Measurements from ENCODE around the gene SORCS3.

SORCS3 gene

DNA sequence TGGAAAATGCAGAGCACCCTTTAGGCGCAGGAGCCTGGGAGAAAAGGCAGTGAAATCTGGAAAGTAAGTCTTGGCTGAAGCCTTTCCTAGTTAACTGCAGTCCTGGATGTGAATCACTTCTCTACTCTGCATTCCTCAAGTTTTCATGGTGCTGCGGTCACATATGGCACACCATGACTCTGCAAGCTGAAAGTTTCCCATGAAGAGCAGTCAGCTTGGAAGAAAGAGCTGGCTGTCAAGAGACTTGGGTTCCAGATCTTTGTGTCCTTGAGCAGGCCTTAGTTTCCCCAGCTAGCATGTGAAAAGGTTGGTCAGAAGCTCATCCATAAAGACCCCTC, 548.3 kb downstream of the SORCS3 start:
- no peak for DNase-seq (ENCODE audit: low spot score)

DNA sequence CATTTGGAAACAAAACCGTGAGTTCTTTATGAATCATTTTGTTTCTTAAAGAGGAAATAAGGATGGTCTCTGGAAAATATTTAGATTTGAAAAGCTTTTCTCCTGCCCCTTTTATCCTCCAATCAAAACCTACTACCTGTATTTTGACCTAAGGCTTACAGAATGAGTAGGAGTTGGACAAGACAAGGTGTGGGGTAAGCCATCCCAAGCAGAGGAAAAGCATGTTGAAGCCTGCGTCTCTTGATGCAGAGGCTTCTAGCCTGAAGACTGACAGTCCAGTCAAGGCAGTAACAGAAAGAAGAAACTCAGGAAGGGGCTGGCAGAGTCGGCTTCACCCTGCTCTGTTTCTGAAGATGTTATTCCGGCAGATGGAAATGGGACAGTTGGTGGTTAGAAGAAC, 551.1 kb downstream of the SORCS3 start:
- no peak for DNase-seq (ENCODE audit: low spot score)

DNA sequence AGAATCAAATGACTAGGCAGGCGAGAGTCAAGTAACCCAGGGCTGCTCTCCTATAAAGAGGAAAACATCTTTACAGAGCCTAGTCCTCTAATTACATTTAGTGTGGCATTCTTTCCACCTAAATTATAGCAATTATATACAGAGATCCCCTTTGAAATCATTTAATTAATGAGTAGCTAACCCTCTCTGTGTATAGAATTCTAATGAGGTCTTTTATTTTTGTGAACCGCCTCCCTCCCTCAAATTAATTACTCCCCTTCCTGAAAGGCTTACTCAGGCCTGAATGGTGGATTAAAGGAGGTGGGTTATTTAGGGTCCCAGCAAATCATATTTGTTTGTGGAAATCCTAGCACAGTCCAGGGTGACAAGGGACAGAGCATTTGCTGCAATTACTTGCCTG, 551.8 kb downstream of the SORCS3 start:
- no peak for DNase-seq (ENCODE audit: low spot score)

DNA sequence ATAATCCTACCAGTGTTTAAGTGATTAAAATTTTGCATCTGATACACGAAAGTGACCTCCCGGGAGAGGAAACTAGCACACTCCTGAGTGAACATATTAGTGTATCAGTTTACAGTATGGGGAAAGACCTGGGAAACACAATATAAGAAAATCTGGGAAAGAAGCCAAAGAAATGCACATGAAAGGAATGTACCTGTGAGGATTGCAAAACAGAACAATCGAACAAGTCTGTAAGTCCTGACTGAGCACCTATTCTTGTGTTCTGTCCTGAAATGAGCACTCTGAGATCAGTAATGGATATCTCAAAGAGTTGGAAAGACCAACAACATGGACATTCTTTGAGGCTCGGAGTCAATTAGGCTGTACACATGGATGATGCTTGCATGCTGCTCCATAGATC, 554.7 kb downstream of the SORCS3 start:
- no peak for DNase-seq (ENCODE audit: low spot score)

DNA sequence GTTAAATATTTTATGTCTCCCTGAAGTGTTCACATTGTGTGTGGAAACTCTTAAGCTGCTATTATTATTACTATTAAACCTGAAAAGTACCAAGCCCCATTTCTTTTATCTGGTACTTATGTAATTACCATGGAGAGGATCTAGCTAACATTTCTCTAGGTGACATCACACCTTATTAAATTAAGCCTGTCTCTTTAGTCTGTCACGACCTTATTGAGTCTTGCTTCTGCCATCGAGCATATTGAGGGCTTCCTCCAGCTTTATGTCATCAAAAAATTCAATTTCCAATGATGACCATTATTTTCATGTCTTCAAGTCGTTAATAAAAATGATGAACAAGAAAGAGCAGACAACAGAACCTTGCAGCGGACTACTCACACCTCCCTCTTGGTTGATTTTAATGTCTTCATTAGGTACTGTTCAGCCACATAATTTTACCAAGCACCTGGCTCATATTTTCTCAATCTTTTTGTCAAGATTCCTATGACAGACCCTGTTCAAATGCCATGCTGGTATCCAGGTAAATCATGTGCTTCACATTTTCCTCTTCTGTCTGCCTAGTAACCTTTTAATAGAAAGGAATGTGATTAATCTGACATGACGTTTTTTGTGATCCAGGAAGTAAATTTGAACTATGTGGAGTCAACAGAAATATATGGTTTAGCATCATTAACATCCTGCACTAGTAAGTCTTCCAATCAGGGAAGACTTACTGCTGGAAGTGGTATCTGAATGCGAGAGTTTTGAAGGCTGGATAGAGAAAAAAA, 556.7 kb downstream of the SORCS3 start:
- no peak for DNase-seq (ENCODE audit: low spot score)

DNA sequence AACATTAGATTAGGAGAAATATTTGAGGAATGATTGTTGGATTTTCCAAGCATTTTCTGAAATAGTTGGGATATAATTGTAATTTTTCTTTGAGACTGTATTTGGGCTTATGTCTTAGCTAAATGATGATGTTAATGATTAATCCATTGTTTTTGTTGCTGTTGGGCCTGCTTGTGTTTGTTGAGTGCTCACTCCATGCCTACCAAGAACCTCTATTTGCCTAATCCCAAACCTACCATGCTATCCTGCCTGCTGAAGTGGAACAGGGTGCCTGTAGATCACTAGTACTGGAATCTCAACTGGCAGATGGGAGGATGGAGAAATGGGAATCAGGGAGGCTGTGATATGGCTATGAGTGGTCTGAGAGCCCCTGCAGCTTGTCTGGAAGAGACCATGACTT, 565.5 kb downstream of the SORCS3 start:
- DNase-seq (ENCODE audit: low spot score) = no peak

DNA sequence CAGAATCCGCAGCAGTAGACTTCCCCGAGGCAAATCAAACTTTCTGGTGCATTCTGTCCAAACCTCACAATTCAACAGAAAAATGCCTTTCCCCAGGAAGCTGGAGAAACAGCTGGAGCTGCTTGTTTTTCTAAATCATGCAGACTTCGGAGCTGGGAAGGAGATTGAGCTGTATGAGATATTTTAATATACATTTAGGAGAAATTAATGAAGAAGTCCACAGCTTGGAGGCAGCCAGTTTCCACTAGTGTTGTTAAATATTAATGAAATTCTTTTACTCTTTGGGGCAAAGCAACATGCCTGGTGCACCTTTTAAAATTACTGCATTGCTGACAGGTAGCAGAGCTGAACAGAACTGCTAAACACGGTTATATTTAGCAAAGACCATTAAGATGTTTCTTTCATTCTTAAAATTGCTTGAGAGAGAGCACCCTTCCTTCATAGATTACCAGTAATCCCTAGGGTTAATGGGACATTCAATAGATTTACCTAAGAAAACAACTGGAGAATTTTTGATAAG, 566.4 kb downstream of the SORCS3 start:
- DNase-seq (ENCODE audit: low spot score) = no peak

DNA sequence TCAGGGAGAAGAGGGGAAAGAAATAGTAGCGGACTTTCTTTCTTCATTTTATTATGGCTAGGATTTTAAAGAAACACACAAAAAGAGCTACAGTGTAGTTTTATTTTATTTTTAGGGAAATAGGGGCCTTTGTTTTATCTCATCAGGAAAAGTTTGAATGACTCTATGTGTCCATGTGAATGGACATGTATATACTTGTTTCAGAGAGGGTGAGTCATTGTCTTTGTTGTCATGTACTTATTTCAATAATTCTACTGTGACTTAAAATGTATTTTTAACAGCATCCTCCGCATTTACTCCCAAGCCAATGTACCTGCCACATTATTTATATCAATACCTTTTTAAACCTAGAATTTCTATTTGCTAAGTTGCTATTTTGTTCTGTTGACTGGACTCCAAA, 569.5 kb downstream of the SORCS3 start:
- no peak for DNase-seq (ENCODE audit: low spot score)

DNA sequence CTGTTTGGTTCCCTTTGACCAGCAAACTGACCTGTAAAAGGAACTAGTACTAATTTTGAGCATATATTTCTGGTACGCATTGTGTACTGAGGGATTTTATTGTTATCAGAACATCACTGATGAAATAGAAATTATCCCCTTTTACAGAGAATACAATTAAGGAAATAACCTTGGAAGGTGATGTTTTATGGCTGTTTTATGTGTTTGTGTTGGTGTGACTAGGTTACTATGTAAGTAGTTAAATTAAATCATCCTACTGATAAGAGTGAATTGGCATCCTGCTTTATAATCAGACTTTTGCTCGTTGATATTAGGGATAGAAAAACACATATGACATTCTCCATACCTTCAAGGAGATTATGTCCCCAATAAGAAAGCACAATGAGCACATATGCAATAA, 596.6 kb downstream of the SORCS3 start:
- no peak for DNase-seq (ENCODE audit: low spot score)

DNA sequence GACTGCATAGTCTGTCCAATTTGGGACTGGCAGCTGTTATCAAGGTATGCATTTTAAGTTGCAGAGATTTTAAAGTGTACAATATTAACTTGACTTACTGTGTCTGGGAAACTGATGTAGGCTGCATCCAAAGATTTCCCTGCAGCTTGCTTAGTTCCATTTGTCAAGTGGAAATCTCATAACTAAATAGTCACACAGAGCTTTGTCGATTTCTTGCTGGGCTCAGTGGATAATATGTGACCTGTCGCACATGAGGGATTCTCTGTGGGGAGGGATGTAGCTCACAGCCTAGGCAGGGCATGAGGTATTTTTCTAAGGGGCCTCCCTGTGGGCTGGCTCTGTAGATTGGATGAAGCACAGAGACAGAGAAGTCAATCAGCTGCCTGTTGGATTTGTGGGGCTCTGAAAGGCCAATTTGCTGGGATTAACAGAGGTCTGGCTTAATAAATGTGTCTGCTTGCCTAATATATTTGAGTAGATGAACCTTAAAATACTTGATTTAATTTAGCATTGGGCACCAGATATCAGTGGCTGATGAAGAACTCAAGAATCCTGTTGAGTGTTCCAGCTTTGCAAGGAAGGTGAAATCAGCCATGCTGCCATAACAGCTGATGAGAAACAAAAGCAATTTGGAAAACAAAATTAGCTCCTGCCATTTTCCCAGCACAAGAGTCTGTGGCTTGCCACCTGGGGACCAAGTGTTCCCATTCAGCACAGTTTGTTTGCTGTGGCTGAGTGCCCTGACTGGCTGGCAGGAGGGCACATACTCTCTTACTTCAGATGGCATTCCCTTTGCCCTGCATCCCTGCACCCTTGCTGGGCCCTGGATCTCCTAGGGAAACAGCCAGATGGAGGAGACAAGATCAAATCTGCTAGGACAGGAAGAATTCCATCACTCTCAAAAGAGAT, 598.5 kb downstream of the SORCS3 start:
- DNase-seq (ENCODE audit: low spot score) = no peak

DNA sequence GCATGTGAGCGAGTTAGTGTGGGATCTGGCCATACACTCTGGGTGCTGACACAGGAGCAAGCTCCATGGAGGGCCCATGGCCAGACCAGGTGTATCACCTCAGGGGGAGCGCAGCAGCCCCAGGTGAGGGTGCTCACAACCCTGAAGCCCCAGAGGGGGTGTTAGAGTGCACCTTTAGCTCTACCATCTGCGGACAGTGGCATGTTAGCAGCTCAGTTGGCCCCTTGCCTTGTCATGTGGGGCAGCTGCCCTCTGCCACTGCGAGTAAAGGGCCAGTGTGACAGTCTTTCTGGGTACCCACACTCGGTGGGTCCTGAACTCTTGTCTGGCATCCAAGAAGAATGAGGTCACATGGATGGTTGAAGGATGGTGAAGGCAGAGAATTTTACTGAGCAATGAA, 600.2 kb downstream of the SORCS3 start:
- DNase-seq (ENCODE audit: low spot score) = no peak

DNA sequence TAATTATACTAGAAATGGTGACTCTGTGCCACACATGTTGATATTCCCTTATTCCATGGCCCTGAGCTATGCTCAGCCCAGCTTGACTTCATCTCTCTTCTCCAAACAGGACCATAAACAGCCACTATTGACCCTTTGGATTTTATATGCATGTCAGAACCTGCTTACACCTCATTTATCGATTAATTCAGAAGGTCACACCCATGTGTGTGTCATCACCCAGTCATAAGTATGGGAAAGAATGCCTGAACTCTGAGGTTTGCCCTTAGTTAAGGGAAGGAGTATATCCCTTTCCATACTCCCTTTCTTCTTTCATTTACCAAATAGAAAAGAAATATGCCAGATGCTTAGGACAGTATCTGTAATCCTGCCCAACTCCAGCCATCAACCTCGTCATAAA, 602.3 kb downstream of the SORCS3 start:
- no peak for DNase-seq (ENCODE audit: low spot score)

DNA sequence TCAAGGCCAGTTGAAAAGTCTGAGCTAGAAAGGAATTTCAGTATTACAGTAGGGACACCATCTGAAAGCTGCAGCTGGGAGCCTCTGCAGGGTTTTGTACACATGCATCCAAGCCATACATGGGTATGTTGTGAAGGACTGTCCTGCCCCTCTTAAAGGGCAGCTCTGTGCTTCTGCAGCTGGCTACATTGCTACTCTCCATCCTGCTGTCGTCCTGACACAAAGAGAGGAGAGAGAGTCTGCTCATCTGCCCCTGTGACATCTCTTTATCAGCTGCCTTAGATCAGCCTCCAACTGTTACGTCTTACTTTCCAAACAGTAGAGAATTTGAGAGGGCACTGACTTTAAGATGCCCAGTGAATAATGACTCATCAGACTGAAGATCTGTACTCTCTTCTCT, 602.7 kb downstream of the SORCS3 start:
- no peak for DNase-seq (ENCODE audit: low spot score)

DNA sequence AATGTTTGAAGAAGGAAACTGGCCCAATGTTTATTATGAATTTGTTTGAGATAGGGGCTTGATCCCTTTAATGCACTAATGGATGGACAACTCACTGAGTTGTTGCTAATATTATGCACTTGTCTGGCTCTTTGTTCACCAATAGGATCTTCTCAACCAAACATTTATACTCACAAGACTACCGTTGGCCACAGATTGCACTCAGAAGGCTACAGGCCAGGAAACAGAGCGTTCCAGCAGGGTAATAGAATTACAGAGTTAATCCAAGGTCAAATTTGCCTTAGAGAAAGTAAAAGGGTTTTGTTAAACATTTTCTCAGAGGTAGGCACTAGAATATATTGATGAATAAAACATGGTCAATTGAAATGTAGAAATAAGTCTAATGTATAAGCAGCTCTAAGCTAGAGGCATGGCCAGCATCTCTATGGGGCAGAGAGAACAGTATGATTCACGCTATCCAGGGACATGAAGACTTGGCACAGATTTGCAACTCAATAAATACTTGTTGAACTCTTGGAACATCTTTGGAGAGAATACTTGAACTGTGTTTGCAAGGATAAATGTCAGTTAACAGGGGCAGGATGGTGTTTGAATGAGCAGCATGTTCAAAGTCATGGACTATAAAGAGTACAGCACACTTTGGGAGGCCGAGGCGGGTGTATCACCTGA, 606.9 kb downstream of the SORCS3 start:
- no peak for DNase-seq (ENCODE audit: low spot score)

DNA sequence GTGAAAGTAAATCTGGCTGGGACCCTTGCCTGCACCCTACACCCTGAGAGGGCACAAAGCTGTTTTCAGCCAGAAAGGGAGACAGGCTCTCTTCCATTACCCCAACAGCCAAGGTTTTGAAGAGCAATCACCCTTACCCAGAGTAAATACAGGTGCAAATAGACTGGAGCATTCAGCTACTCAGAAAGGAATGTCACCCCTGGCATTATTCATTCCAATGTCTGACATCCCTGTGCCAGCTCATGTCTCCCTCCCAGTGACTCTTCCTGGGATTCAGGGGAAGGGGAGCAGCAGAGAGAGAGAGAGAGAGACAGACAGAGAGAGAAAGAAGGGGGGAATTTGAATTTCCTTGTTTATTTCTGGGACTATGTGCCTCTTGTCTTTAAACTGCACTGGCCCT, 611.8 kb downstream of the SORCS3 start:
- no peak for DNase-seq (ENCODE audit: low spot score)

DNA sequence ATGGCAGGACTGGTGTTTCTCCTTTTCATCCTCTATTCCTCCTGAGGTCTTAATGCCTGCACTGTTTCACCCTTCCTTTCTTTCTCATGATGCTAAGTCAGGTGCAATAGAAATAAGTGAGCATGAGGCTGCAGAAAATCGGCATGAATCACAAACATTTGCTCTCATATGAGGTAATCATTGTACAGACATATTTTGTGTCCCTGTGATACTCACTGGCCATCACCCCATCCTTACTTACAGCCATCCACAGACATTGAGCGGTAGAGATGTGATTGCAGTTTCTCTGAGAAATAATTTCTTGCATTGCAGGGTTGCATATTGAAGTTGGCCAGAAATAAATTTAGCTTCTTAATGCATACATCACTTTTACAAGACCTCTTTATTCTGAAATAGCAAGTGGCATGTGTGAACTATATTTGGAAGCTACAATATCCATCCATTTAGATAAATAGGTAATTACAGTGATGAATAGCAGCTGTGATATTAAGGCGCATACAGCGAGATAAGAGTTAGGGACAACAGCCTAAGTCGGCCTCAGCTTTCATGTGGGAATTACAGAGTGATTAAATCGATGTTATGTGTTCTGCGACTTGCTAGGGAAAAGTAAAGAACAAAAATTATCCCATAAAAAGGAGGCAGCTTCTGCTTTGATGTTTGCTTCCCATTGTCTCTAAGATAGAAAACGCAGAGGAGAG, 612.6 kb downstream of the SORCS3 start:
- DNase-seq (ENCODE audit: low spot score) = no peak

DNA sequence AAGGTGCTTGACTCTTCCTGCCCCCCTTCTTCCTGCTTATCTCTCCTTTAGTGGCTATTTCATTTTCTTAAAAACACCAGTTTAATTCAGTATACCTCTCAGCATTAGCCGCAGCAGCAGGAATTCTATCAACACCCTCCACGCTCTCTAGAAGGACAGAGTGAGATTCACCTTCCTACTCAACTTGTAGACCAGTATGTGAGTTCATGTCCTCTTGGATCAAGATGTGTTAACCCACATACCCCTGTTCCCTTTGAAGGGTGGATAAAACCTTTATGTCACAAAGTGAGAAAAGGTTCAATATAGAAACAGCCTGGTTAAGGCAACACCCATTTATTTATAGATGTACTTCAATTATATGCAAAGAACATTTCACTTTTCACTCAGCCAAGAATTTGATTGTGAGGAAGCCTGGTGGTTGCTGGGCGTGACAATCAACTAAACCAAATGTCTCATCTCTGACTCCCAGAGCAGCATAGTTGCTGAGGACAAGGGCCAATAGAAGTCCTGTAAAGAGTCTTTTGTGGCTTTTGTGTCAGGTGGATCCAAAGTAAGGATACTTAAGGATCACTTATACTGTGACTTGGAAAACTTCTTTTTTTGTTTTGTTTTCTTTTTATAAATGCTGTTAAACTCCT, 617.1 kb downstream of the SORCS3 start:
- no peak for DNase-seq (ENCODE audit: low spot score)

DNA sequence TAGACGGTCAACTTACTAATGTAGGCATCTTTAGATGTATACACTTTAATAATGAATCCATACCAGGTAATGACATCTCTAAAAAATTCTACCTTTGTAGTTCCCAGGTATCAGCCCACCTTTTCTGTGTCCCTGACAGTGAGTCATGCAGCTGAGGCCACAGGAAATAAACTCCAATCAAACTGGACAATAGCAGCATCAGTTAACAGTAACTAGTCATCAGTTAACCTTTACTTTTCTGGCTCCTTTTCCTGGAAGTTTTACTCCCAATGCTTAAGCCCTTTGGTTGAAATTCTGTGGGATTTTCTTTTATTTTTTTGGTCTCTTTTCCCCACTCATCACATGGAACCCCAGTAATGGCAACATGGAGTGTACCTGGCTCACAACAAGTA, 617.6 kb downstream of the SORCS3 start:
- DNase-seq (ENCODE audit: low spot score) = no peak

DNA sequence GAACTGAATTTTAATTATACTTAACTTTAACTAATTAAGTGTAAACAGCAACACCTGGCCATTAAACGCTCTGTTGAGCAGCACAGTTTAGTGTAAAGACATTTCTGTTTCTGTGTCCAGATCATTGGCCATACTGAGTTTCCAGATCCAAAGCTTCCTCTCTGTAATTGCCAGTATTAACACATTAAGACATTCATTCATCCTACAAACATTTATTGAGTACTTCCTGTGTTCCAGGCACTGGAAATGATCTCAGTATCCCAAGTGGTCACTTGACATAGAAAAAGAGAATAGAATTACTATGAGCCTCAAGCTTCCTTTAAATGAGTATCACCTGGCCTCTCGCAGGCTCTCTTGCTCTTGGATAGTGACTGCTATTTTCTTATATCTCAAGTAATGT, 618.1 kb downstream of the SORCS3 start:
- DNase-seq (ENCODE audit: low spot score) = no peak

DNA sequence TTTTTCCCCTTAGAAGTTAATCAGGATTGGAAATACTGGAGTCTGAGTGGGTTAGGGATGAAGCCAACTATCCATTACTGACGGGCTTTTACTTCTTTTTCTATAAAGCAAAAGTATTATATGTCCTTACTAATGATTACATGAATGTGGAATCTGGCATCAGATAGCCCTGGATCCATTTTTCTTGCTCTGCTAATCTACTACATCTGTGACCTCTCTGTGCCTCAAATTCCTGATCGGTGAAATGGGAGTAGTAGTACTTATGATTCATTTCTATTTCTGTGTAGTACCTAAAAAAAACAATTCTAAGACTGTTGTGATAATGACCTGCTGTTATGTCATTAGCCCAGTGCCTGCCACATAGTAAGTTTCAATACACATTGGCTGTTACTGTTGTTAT, 621.6 kb downstream of the SORCS3 start:
- no peak for DNase-seq (ENCODE audit: low spot score)

DNA sequence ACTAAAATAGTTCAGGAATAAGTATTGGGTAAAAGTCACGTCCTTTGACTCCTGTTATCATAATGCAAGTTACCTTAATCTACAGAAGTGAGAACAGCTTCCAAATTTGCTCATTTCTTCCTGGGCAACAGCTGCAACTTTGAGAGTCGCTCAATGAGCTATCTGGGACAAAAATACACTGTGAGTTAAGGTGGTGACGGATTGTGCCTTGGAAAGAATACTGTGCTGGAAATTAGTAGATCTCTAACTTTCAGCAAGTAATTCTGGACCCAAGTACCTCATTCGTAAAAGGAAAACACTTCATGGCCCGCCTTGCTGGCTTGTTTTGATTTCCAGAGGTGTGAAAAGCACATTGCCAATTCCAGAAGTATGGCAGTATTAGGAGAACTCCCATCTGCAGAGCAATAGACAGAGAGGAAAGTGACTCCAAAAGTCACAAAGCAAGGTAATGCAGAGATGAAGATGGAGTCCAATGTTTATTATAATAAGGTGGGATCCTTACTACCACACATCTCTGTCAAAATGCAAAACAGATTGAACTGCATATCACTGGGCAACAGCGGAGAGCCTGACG, 626.0 kb downstream of the SORCS3 start:
- DNase-seq (ENCODE audit: low spot score) = no peak

Data from activated CD4-positive, alpha-beta T cell treated with anti-CD3 and anti-CD28 coated beads, Interleukin-2, Interleukin-4, amounts not matched to agents 100 ng/mL and 50 ng/mL, durations not matched to agents 16 hours and 8 hours (primary cell).